ENCODE results near the gene NDUFAF2.

The NDUFAF2 gene

GRCh38 chr5:61048534-61048933 lies 103.5 kb downstream of the NDUFAF2 start:
- H3K9ac ChIP-seq (ENCODE audit: low read depth, low read length, poor library complexity), result no peak overlapping the region
- H4K91ac ChIP-seq (ENCODE audit: low read depth, low read length, poor library complexity), result no peak overlapping the region
- H2BK120ac ChIP-seq (ENCODE audit: low read depth, low read length), result no peak overlapping the region
- no peak overlapping the region for H3K14ac ChIP-seq (ENCODE audit: low read length)
- H3K4me1 ChIP-seq (ENCODE audit: control insufficient read depth in 2 of 2, insufficient read depth in 1 of 2, low read depth in 1 of 2, low read length in 2 of 2), result peaks cover 0 to 6% of the 10 kb centered on the region in 2 donors
- H3K18ac ChIP-seq (ENCODE audit: low read length), result no peak overlapping the region
- WGBS, 2 donors (ENCODE audit: extremely low coverage in 2 of 2, insufficient read length in 2 of 2, insufficient replicate concordance in 1 of 2), result no CpG with 5 or more reads among the region's 1 CpG
- H2AFZ ChIP-seq (ENCODE audit: low read length), result no peak overlapping the region
- H3K27me3 ChIP-seq (ENCODE audit: control insufficient read depth in 3 of 3, insufficient read depth in 3 of 3, low read depth in 1 of 3, low read length in 3 of 3), result no peaks in the 10 kb centered on the region
- H3K23ac ChIP-seq (ENCODE audit: low read depth, low read length, poor library complexity), result no peak overlapping the region
- H2BK12ac ChIP-seq (ENCODE audit: low read length), result no peak overlapping the region
- H2AK5ac ChIP-seq (ENCODE audit: low read depth, low read length), result no peak overlapping the region
- H3K9me3 ChIP-seq (replicated peaks in 1 of 2; ENCODE audit: control insufficient read depth in 2 of 2, insufficient read depth in 1 of 2, low read depth in 1 of 2, low read length in 2 of 2), result peaks cover 0 to 11% of the 10 kb centered on the region in 2 donors
- H2BK15ac ChIP-seq (ENCODE audit: low read length), result no peak overlapping the region
- no peak overlapping the region for H3K27ac ChIP-seq (replicated peaks; ENCODE audit: low read length)
- no peak overlapping the region for H3K4ac ChIP-seq (ENCODE audit: low read length)
- peaks cover 2% of the 10 kb centered on the region for H3K79me1 ChIP-seq (ENCODE audit: low read depth, low read length)
- H3K36me3 ChIP-seq (replicated peaks in 1 of 2; ENCODE audit: control insufficient read depth in 2 of 2, insufficient read depth in 2 of 2, low read length in 2 of 2), result no peaks in the 10 kb centered on the region
- no peak for DNase-seq (ENCODE audit: low spot score)
- H3K4me3 ChIP-seq (ENCODE audit: low read length in 2 of 2), result no peak overlapping the region
- H3K4me2 ChIP-seq (ENCODE audit: insufficient read depth, low read length, poor library complexity, severe bottlenecking), result no peak overlapping the region
- no peak overlapping the region for H2BK5ac ChIP-seq (ENCODE audit: low read length)
- H4K8ac ChIP-seq (ENCODE audit: low read depth, low read length), result no peak overlapping the region

GRCh38 chr5:61050292-61050691 lies 105.3 kb downstream of the NDUFAF2 start:
- no peak overlapping the region for H2BK15ac ChIP-seq (ENCODE audit: low read length)
- no peak overlapping the region for H2AFZ ChIP-seq (ENCODE audit: low read length)
- WGBS, 2 donors (ENCODE audit: extremely low coverage in 2 of 2, insufficient read length in 2 of 2, insufficient replicate concordance in 1 of 2), result no CpG with 5 or more reads among the region's 1 CpG
- H3K23ac ChIP-seq (ENCODE audit: low read depth, low read length, poor library complexity), result no peak overlapping the region
- no peak overlapping the region for H4K91ac ChIP-seq (ENCODE audit: low read depth, low read length, poor library complexity)
- H4K8ac ChIP-seq (ENCODE audit: low read depth, low read length), result no peak overlapping the region
- no peaks in the 10 kb centered on the region for H3K27me3 ChIP-seq (ENCODE audit: control insufficient read depth in 3 of 3, insufficient read depth in 3 of 3, low read depth in 1 of 3, low read length in 3 of 3)
- H3K4me3 ChIP-seq (ENCODE audit: low read length in 2 of 2), result no peak overlapping the region
- H3K79me1 ChIP-seq (ENCODE audit: low read depth, low read length), result peaks cover 2% of the 10 kb centered on the region
- no peaks in the 10 kb centered on the region for H3K36me3 ChIP-seq (replicated peaks in 1 of 2; ENCODE audit: control insufficient read depth in 2 of 2, insufficient read depth in 2 of 2, low read length in 2 of 2)
- H2BK12ac ChIP-seq (ENCODE audit: low read length), result no peak overlapping the region
- no peak overlapping the region for H3K18ac ChIP-seq (ENCODE audit: low read length)
- peaks cover 0 to 6% of the 10 kb centered on the region in 2 donors for H3K4me1 ChIP-seq (ENCODE audit: control insufficient read depth in 2 of 2, insufficient read depth in 1 of 2, low read depth in 1 of 2, low read length in 2 of 2)
- peaks cover 0 to 2% of the 10 kb centered on the region in 2 donors for H3K9me3 ChIP-seq (replicated peaks in 1 of 2; ENCODE audit: control insufficient read depth in 2 of 2, insufficient read depth in 1 of 2, low read depth in 1 of 2, low read length in 2 of 2)
- H3K4me2 ChIP-seq (ENCODE audit: insufficient read depth, low read length, poor library complexity, severe bottlenecking), result no peak overlapping the region
- no peak overlapping the region for H2AK5ac ChIP-seq (ENCODE audit: low read depth, low read length)
- H3K27ac ChIP-seq (replicated peaks; ENCODE audit: low read length), result no peak overlapping the region
- no peak overlapping the region for H2BK120ac ChIP-seq (ENCODE audit: low read depth, low read length)
- H3K4ac ChIP-seq (ENCODE audit: low read length), result no peak overlapping the region
- DNase-seq (ENCODE audit: low spot score), result no peak
- H3K14ac ChIP-seq (ENCODE audit: low read length), result no peak overlapping the region
- no peak overlapping the region for H2BK5ac ChIP-seq (ENCODE audit: low read length)
- H3K9ac ChIP-seq (ENCODE audit: low read depth, low read length, poor library complexity), result no peak overlapping the region

GRCh38 chr5:61051267-61051666 lies 106.3 kb downstream of the NDUFAF2 start:
- H3K18ac ChIP-seq (ENCODE audit: low read length), result no peak overlapping the region
- H3K36me3 ChIP-seq (replicated peaks in 1 of 2; ENCODE audit: control insufficient read depth in 2 of 2, insufficient read depth in 2 of 2, low read length in 2 of 2), result no peaks in the 10 kb centered on the region
- no peak overlapping the region for H4K8ac ChIP-seq (ENCODE audit: low read depth, low read length)
- H2BK120ac ChIP-seq (ENCODE audit: low read depth, low read length), result no peak overlapping the region
- H2BK12ac ChIP-seq (ENCODE audit: low read length), result no peak overlapping the region
- peaks cover 2% of the 10 kb centered on the region for H3K79me1 ChIP-seq (ENCODE audit: low read depth, low read length)
- H2AK5ac ChIP-seq (ENCODE audit: low read depth, low read length), result no peak overlapping the region
- H3K27ac ChIP-seq (replicated peaks; ENCODE audit: low read length), result no peak overlapping the region
- DNase-seq (ENCODE audit: low spot score), result no peak
- H3K4me2 ChIP-seq (ENCODE audit: insufficient read depth, low read length, poor library complexity, severe bottlenecking), result no peak overlapping the region
- no peak overlapping the region for H3K14ac ChIP-seq (ENCODE audit: low read length)
- H3K4ac ChIP-seq (ENCODE audit: low read length), result no peak overlapping the region
- H3K9ac ChIP-seq (ENCODE audit: low read depth, low read length, poor library complexity), result no peak overlapping the region
- no peak overlapping the region for H2BK5ac ChIP-seq (ENCODE audit: low read length)
- H4K91ac ChIP-seq (ENCODE audit: low read depth, low read length, poor library complexity), result no peak overlapping the region
- no peaks in the 10 kb centered on the region for H3K27me3 ChIP-seq (ENCODE audit: control insufficient read depth in 3 of 3, insufficient read depth in 3 of 3, low read depth in 1 of 3, low read length in 3 of 3)
- peaks cover 0 to 6% of the 10 kb centered on the region in 2 donors for H3K4me1 ChIP-seq (ENCODE audit: control insufficient read depth in 2 of 2, insufficient read depth in 1 of 2, low read depth in 1 of 2, low read length in 2 of 2)
- no peak overlapping the region for H2AFZ ChIP-seq (ENCODE audit: low read length)
- no peak overlapping the region for H3K23ac ChIP-seq (ENCODE audit: low read depth, low read length, poor library complexity)
- H3K4me3 ChIP-seq (ENCODE audit: low read length in 2 of 2), result no peak overlapping the region
- H3K9me3 ChIP-seq (replicated peaks in 1 of 2; ENCODE audit: control insufficient read depth in 2 of 2, insufficient read depth in 1 of 2, low read depth in 1 of 2, low read length in 2 of 2), result no peaks in the 10 kb centered on the region
- no CpG with 5 or more reads among the region's 1 CpG for WGBS, 2 donors (ENCODE audit: extremely low coverage in 2 of 2, insufficient read length in 2 of 2, insufficient replicate concordance in 1 of 2)
- no peak overlapping the region for H2BK15ac ChIP-seq (ENCODE audit: low read length)

- Histone ChIP-seq H3K79me1 (ENCODE audit: low read depth, low read length) (peaks cover 2% of the 10 kb centered on the region), H3K9ac (ENCODE audit: low read depth, low read length, poor library complexity) (no peak overlapping the region), H4K91ac (ENCODE audit: low read depth, low read length, poor library complexity) (no peak overlapping the region), H3K27ac (replicated peaks; ENCODE audit: low read length) (no peak overlapping the region), H3K23ac (ENCODE audit: low read depth, low read length, poor library complexity) (no peak overlapping the region), H2BK120ac (ENCODE audit: low read depth, low read length) (no peak overlapping the region), H3K9me3 (replicated peaks in 1 of 2; ENCODE audit: control insufficient read depth in 2 of 2, insufficient read depth in 1 of 2, low read depth in 1 of 2, low read length in 2 of 2) (no peaks in the 10 kb centered on the region), H3K14ac (ENCODE audit: low read length) (no peak overlapping the region), H2BK15ac (ENCODE audit: low read length) (no peak overlapping the region), H3K27me3 (ENCODE audit: control insufficient read depth in 3 of 3, insufficient read depth in 3 of 3, low read depth in 1 of 3, low read length in 3 of 3) (no peaks in the 10 kb centered on the region), H4K8ac (ENCODE audit: low read depth, low read length) (no peak overlapping the region), H3K4ac (ENCODE audit: low read length) (no peak overlapping the region), H2BK5ac (ENCODE audit: low read length) (no peak overlapping the region), H2AFZ (ENCODE audit: low read length) (no peak overlapping the region), H2AK5ac (ENCODE audit: low read depth, low read length) (no peak overlapping the region), H3K36me3 (replicated peaks in 1 of 2; ENCODE audit: control insufficient read depth in 2 of 2, insufficient read depth in 2 of 2, low read length in 2 of 2) (no peaks in the 10 kb centered on the region), H3K4me1 (ENCODE audit: control insufficient read depth in 2 of 2, insufficient read depth in 1 of 2, low read depth in 1 of 2, low read length in 2 of 2) (peaks cover 0 to 6% of the 10 kb centered on the region in 2 donors), H3K4me2 (ENCODE audit: insufficient read depth, low read length, poor library complexity, severe bottlenecking) (no peak overlapping the region), H2BK12ac (ENCODE audit: low read length) (no peak overlapping the region), H3K4me3 (ENCODE audit: low read length in 2 of 2) (no peak overlapping the region), H3K18ac (ENCODE audit: low read length) (no peak overlapping the region)
- DNase-seq (ENCODE audit: low spot score), result no peak
- WGBS, 2 donors (ENCODE audit: extremely low coverage in 2 of 2, insufficient read length in 2 of 2, insufficient replicate concordance in 1 of 2), result no CpG with 5 or more reads among the region's 2 CpGs
These were observed 107.9 kb downstream of the NDUFAF2 start for GRCh38 chr5:61052882-61053281.
